HG03442 (cell line): ENCODE data around the gene RASSF3.
A peak's percentile ranks its signal among the peaks of the same experiment; 100 is the strongest.

Experiments used
- ATAC-seq: cut with Tn5 transposase; IDR thresholded peaks from one replicate; pipeline ENCODE4 v1.9.1; 2021; ENCODE audit warnings: mild to moderate bottlenecking, moderate library complexity; ENCODE audit not compliant: unreplicated experiment

Gene RASSF3

DNA sequence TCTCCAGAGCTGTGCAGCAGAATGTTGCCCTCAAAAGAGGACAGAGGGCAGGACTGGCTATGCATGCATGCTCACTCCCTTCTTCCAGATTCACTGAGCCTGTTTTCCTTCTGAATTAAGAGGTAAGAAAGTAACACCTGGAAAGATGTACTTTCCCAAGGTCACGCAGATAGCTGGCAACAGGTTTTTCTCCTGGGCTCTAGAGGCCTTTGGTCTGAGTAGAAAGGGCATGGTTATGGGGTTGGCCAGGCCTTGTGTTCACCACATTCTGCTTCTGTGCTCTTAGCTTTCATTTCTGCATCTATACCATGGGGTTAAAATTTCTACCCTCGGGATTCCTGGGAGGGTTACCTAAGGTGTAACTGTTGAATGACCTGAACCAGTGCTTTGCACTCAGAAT lies 57.5 kb downstream of the RASSF3 start:
- no peak for ATAC-seq

DNA sequence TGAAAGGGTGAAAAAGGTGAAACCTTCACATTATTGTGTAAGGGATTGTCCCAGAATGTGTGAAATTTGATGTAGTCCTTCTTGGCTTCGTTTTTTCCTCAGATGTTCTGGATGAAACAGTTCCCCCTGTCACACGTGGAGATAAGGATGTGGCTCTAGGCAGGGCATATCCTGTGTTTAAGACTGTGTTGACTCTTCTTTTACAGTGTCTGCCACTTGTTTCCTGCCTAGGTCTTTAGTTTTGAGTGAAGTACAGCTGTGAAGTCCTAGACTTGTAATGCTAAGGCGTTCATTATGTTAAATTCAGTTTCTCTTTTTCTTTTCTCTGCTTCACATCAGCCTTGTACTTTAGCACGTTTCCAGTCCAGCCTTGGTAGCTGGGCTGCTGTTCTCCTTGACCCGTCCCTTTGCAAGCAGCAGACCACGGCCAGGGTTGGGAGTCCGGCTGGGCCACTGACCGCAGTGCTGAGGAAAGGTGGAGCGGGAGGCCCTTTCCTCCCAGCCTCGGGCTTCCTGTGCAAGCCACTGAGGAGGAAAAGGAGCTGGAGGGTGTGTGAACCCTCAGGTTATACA lies 59.1 kb downstream of the RASSF3 start:
- ATAC-seq: peak; percentile 71

DNA sequence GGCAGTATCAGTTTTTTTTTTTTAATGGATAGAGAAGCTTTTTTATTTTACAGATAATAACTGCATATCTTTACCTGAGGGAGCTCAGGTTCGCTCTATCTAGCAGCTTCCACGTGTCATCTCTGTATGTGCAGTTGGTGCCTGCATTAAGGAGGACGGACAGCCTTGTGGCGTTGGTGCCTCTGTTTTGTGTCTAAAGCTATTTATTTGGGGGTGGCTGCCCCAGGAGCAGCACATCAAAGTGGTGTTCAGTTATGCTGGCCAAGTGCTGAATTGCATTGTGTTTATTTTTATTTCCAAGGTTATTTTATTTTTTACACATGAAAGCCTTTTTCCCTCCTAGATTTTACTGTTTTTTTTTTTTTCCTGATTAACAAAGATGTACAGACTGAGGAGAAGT lies 59.7 kb downstream of the RASSF3 start:
- ATAC-seq: no peak

DNA sequence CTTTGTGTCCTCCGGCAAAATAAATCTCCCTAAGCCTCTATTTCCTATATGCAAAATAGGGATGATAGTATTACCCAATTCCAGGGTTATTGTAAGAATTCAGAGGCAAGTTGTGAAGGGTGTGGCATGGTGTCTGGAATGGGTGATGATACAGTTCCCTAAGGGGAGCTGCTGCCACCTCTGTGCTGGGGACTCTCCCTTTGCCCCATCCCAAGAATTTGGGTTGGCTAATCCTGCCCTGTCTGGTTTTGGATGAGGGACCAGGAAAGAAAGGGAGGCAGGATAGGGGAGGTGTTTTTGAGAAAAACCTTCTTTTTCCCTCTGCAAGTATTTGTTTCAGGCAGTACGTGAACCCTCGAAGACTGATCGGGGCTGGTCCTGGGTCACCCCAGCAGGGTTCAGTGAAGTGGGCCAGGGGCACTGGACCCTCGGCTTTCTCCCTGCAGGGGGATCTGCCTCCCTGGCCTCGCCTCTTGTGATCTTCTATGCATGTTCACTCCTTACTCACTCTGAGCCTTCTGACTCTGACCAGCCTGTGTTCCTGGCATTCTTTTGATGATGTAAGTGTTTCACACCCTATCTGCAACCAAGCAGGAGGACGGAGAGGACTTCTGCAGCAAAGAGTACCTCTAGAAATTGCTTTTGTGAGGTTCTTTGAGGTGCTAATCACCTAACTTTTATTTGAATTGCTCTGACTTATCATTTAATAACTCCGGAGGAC lies 60.8 kb downstream of the RASSF3 start:
- ATAC-seq: no peak

DNA sequence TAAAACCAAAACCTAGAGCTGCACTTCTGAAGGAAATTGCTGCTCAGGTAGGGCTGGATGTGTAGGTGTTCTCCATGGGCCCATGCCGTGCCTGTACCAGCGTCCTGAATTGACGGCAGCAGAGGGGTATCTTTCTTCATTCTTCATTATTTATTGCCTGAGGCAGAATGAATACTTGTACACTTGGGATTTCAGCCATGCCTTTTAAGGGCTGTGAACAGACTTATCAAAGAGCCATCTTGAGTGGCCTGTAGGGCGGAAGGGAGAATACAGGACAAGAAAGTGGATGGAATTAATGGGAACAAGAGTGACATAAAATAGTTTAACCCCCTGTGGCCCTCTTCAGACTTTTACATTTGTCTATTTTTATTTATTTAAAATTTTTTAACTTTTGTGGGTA lies 61.4 kb downstream of the RASSF3 start:
- ATAC-seq: no peak

DNA sequence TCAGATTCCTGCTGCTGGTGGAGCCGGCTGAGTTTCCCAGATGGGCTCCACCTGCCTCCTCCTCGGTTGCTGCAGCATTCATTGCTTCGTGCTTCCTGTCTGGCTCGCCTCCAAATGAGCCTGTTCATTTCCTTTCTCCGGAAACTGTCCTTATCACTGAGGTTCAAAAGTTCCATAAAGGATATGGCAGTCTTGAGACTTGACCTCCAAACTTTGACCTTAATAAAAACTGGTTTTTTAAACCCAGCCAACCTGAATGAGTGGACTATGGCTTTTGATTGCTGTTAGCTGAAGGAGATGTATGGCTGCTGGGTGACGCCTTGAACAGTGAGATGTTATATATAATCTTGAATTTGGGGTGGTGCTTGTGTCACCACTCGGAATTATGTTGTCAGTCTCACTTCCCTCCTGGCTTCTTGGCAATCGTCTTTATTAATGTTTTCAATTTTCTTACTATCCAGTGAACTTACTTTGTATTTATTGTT lies 62.7 kb downstream of the RASSF3 start:
- ATAC-seq: no peak

GRCh38 chr12:64673490-64674169 lies 63.3 kb downstream of the RASSF3 start:
- no peak for ATAC-seq

- no peak for ATAC-seq
These were observed 64.2 kb downstream of the RASSF3 start for GRCh38 chr12:64674367-64674922.

DNA sequence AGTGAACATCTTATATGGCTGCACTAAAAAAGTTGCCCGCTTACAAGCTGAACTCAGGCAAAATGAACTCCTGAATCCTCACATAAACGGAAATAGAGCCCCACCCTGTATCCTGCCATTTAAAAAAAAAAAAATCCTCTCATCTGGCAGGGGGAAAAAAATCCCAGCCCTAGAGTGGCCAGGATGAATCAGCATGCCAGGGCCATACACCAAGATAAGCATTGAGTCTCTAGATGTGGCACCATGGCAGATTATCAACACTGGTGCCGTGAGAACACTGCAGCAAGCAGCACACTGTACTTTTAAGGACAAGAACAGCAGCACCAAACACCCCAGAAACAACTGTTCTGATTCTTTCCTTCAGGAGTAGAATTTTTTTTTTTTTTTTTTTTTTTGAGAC lies 65.5 kb downstream of the RASSF3 start:
- no peak for ATAC-seq

GRCh38 chr12:64678248-64678647 lies 68.0 kb downstream of the RASSF3 start:
- no peak for ATAC-seq

GRCh38 chr12:64678835-64679234 lies 68.5 kb downstream of the RASSF3 start:
- no peak for ATAC-seq

DNA sequence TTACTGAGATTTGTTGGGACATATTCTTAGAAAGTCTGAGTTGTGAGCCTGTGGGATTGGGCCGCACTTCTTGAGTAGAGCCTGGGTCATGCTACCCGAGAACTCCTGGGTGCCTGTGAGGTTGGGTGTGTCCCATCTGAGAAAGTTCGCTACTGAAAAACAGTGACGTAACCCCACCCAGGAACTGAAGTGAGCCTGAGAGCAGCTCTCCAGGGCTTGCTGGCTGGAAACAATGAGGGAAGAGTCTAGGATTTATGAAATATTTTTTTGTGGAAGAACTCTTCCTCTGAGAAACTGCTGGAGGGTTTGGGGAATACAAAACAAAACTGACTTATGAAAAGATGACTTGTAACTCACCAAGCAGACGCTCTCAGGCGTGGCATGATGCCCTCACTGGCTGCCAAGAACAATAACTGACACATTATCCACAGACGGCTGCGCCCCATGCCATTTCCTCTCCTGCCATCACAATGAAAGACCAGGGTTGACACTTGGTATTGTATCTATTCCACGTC lies 69.2 kb downstream of the RASSF3 start:
- ATAC-seq: peak; percentile 65

DNA sequence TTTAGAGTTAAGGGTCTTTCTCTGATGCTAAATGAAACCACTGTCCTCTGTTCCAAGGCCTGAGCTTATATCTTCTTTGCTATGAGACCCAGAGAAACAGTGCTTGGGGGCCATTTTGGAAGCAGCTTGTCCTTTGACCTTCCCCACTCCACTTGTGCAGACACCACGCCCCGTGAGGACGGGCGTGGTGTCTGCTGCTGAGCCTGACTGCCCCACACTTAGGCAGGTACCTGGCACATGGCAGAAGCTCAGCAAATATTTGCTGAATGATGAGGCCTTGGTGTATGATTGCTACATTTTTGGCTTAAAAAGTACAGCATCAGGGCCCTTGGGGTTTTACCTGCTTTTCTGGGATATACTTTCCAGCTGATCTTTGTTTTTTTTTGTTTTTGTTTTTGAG lies 69.9 kb downstream of the RASSF3 start:
- ATAC-seq: no peak

DNA sequence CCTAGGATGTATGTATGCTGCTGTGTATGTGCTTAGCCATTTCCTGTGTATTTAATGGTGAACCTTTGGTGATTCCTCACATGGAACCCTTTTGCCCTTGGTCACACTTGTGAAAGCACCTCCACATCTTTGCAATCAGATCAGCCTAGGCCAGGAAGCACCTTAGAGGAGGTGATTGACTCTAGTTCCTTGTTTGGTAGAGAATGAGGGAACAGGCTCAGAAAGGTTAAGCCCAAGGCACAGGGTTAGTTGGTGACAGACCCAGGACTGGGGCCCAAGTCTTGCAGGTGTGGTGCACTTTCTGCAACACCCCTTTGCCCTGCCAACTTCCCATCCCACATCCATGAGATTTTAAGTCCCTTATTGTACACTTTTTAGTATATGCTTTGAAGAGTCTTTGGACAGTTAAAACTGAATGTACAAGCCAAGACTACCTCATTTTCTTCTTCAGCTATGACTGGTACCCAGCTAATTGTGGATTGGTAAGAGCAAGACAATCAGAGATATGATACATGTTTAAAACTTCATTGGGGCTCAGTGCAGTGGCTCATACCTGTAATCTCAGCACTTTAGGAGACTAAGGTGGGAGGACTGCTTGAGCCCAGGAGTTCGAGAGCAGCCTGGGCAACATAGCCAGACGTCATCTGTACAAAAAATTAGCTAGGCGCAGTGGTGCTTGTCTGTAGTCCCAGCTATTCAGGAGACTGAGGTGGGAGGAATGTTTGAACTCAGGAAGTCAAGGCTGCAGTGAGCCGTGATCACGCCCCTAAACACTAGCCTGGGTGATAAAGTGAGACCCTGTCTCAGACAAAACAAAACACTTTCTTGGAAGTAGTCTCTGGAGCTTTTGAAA lies 71.1 kb downstream of the RASSF3 start:
- ATAC-seq: peak; percentile 50

GRCh38 chr12:64682572-64683277 lies 72.4 kb downstream of the RASSF3 start:
- ATAC-seq: no peak

GRCh38 chr12:64683816-64684543 lies 73.7 kb downstream of the RASSF3 start:
- ATAC-seq: no peak

DNA sequence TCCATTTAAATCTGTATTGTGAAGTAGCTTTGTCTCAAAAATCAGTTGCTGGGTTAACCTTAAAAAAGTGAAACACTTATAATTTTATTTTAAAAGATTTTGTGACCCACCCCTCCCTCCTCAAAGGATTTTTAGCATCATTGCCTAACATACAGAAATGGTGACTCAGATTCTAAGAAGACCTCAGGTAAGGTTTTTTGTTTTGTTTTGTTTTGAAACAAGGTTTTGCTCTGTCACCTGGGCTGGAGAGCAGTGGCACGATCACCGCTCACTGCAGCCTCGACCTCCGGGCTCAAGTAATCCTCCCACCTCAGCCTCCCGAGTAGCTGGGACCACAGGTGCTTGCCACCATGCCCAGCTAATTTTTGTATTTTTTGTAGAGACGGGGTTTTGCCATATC lies 74.8 kb downstream of the RASSF3 start:
- ATAC-seq: no peak

- ATAC-seq: no peak
These were observed 75.3 kb downstream of the RASSF3 start for GRCh38 chr12:64685605-64686004.

DNA sequence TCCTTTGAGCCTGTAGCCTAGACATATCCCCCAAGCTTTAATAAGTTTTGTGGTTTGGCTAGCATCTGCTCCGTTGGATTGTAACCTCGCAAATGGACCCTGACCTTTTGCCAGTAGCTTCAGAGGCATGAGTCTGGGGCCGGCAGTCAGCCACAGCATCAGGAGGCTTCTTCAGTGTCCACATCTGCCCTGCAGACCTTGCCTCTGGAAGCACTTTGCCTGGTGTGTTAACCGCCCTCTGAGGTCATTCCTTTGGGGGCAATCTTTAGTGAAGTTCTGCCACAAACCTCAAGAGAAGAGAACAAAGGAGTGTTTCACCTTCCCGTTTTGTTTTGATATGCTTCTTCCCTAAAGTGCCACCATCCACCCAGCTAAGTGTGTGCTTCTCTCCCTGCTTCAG lies 77.5 kb downstream of the RASSF3 start:
- ATAC-seq: no peak
